ENCODE data around the gene ERC2.

- TF ChIP-seq, protein P1, sequence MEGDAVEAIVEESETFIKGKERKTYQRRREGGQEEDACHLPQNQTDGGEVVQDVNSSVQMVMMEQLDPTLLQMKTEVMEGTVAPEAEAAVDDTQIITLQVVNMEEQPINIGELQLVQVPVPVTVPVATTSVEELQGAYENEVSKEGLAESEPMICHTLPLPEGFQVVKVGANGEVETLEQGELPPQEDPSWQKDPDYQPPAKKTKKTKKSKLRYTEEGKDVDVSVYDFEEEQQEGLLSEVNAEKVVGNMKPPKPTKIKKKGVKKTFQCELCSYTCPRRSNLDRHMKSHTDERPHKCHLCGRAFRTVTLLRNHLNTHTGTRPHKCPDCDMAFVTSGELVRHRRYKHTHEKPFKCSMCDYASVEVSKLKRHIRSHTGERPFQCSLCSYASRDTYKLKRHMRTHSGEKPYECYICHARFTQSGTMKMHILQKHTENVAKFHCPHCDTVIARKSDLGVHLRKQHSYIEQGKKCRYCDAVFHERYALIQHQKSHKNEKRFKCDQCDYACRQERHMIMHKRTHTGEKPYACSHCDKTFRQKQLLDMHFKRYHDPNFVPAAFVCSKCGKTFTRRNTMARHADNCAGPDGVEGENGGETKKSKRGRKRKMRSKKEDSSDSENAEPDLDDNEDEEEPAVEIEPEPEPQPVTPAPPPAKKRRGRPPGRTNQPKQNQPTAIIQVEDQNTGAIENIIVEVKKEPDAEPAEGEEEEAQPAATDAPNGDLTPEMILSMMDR (IDR thresholded peaks at IDR 0.05), result no peak
- TF ChIP-seq POLR2A (IDR thresholded peaks at IDR 0.05), result no peak
These were observed 531.7 kb downstream of the ERC2 start for GRCh38 chr3:55936549-55937052.

Measured in heart left ventricle (tissue), 13 donors.